IMR-90 (cell line): ENCODE measurements around the gene PRORP. TPM values are rescaled to one million over a fixed set of nuclear protein-coding genes. Genes with fewer than 3 reads are reported as not detected.

Experiments
- ATAC-seq: fragments of 200-7000 bp; cut with Tn5 transposase; 2 replicates; pipeline ENCODE4 v1.9.1; 2020; ENCODE audit warnings: low read depth, mild to moderate bottlenecking, moderate library complexity
- BruUV-seq: library from RNA; stranded (reverse); fragments of 400-500 nt; replicated peaks from 2 replicates; lab custom pipeline; 2021; lab: Mats Ljungman, UMichigan
- CTCF ChIA-PET: fragments of 300-600 bp; formaldehyde crosslinking; extraction: SDS; loops from one replicate; lab custom pipeline; 2021; ENCODE audit warnings: antibody characterized with exemption; lab: Yijun Ruan, JAX
- POLR2A ChIA-PET: fragments of 300-600 bp; sonication (Branson Sonifier 250); formaldehyde crosslinking; loops from one replicate; lab custom pipeline; 2022; ENCODE audit warnings: antibody characterized with exemption; ENCODE audit not compliant: unreplicated experiment; lab: Charles Lee
- DNase-seq: peaks from one replicate; pipeline ENCODE4 v3.0.0; 2013
- H2AFZ ChIP-seq: replicated peaks from 2 replicates; pipeline ENCODE3; 2013; ENCODE audit warnings: low read length, mild to moderate bottlenecking; ENCODE audit not compliant: poor library complexity
- H2AK5ac ChIP-seq: 2 replicates; pipeline ENCODE4 v1.6.1; 2013; ENCODE audit warnings: low read depth, low read length, inconsistent platforms
- H2AK9ac ChIP-seq: replicated peaks from 2 replicates; pipeline ENCODE3; 2013; ENCODE audit warnings: mild to moderate bottlenecking, low read depth, low read length, moderate library complexity; ENCODE audit not compliant: poor library complexity
- H2BK120ac ChIP-seq: 2 replicates; pipeline ENCODE4 v1.6.1; 2013; ENCODE audit warnings: low read depth, low read length, inconsistent platforms
- H2BK15ac ChIP-seq: 3 replicates; pipeline ENCODE4 v1.6.1; 2013; ENCODE audit warnings: low read depth, low read length, inconsistent platforms
- H2BK20ac ChIP-seq: 2 replicates; pipeline ENCODE4 v1.6.1; 2013; ENCODE audit warnings: low read depth, mild to moderate bottlenecking, inconsistent platforms, low read length, moderate library complexity
- H2BK5ac ChIP-seq: 2 replicates; pipeline ENCODE4 v1.6.1; 2013; ENCODE audit warnings: mild to moderate bottlenecking, low read depth, low read length, inconsistent platforms; ENCODE audit not compliant: poor library complexity, severe bottlenecking
- H3K14ac ChIP-seq: replicated peaks from 2 replicates; pipeline ENCODE4 v1.6.1; 2013; ENCODE audit warnings: low read depth, low read length, inconsistent platforms
- H3K18ac ChIP-seq: 2 replicates; pipeline ENCODE4 v1.6.1; 2013; ENCODE audit warnings: low read depth, low read length, control low read depth
- H3K23ac ChIP-seq: 2 replicates; pipeline ENCODE4 v1.6.1; 2013; ENCODE audit warnings: low read depth, low read length, inconsistent platforms
- H3K27ac ChIP-seq: 2 replicates; pipeline ENCODE4 v1.5.1; 2013; ENCODE audit warnings: mild to moderate bottlenecking, control low read depth, low read length; ENCODE audit not compliant: insufficient read depth
- H3K27me3 ChIP-seq: 2 replicates; pipeline ENCODE4 v1.6.1; 2013; ENCODE audit warnings: low read length; ENCODE audit not compliant: control insufficient read depth, insufficient read depth
- H3K36me3 ChIP-seq: 2 replicates; pipeline ENCODE4 v1.6.1; 2013; ENCODE audit warnings: low read length, mixed read lengths; ENCODE audit not compliant: control insufficient read depth, insufficient read depth
- H3K4ac ChIP-seq: 2 replicates; pipeline ENCODE4 v1.6.1; 2013; ENCODE audit warnings: low read depth, low read length, inconsistent platforms
- H3K4me1 ChIP-seq: 2 replicates; pipeline ENCODE4 v1.6.1; 2013; ENCODE audit warnings: low read length, mixed read lengths; ENCODE audit not compliant: control insufficient read depth, insufficient read depth
- H3K4me2 ChIP-seq: 2 replicates; pipeline ENCODE4 v1.6.1; 2013; ENCODE audit warnings: low read depth, mild to moderate bottlenecking, control low read depth, low read length, moderate library complexity
- H3K4me3 ChIP-seq: 2 replicates; pipeline ENCODE4 v1.5.1; 2013; ENCODE audit warnings: low read depth, mild to moderate bottlenecking, control low read depth, low read length, moderate library complexity; ENCODE audit not compliant: insufficient read depth
- H3K56ac ChIP-seq: 2 replicates; pipeline ENCODE4 v1.6.1; 2013; ENCODE audit warnings: low read length, inconsistent platforms; ENCODE audit not compliant: insufficient read depth; ENCODE audit errors: extremely low read depth
- H3K79me1 ChIP-seq, 2 experiments: 2 replicates each; pipeline ENCODE4 v1.6.1; 2013; ENCODE audit warnings: low read length in 2 of 2, inconsistent platforms in 1 of 2, low read depth in 1 of 2
- H3K9ac ChIP-seq: 2 replicates; pipeline ENCODE4 v1.6.1; 2013; ENCODE audit warnings: low read depth, low read length, control low read depth
- H3K9me1 ChIP-seq: 2 replicates; pipeline ENCODE4 v1.6.1; 2013; ENCODE audit warnings: low read length, inconsistent platforms; ENCODE audit not compliant: insufficient read depth
- H3K9me3 ChIP-seq: 2 replicates; pipeline ENCODE4 v1.6.1; 2013; ENCODE audit warnings: low read length; ENCODE audit not compliant: control insufficient read depth, insufficient read depth
- H4K20me1 ChIP-seq: 2 replicates; pipeline ENCODE4 v1.6.1; 2013; ENCODE audit warnings: low read length, inconsistent platforms; ENCODE audit not compliant: insufficient read depth
- H4K5ac ChIP-seq: 2 replicates; pipeline ENCODE4 v1.6.1; 2013; ENCODE audit warnings: mild to moderate bottlenecking, low read depth, low read length, control low read depth
- H4K8ac ChIP-seq, 2 experiments: 2 replicates each; pipeline ENCODE4 v1.6.1; 2013; ENCODE audit warnings: low read depth in 2 of 2, low read length in 2 of 2, control low read depth in 1 of 2, inconsistent platforms in 1 of 2
- H4K91ac ChIP-seq: 2 replicates; pipeline ENCODE4 v1.6.1; 2013; ENCODE audit warnings: low read depth, low read length, inconsistent platforms; ENCODE audit not compliant: insufficient read depth
- BHLHE40 ChIP-seq: fragments of 150-350 bp; IDR thresholded peaks from 2 replicates; pipeline ENCODE4 v1.6.1; 2016; ENCODE audit warnings: mild to moderate bottlenecking, low read depth, low read length
- CEBPB ChIP-seq: IDR thresholded peaks from 2 replicates; pipeline ENCODE4 v1.6.1; 2012; ENCODE audit warnings: low read depth, low read length, improper control_type of control experiment
- CHD1 ChIP-seq: IDR thresholded peaks from 2 replicates; pipeline ENCODE4 v1.6.1; 2012; ENCODE audit warnings: low read depth, low read length, improper control_type of control experiment
- MAFK ChIP-seq: IDR thresholded peaks from 2 replicates; pipeline ENCODE4 v1.6.1; 2012; ENCODE audit warnings: low read depth, low read length, improper control_type of control experiment
- NFE2L2 ChIP-seq: fragments of 150-350 bp; IDR thresholded peaks from 2 replicates; pipeline ENCODE4 v1.6.1; 2016; ENCODE audit warnings: low read depth, mild to moderate bottlenecking, low read length
- POLR2A ChIP-seq: IDR thresholded peaks from 2 replicates; pipeline ENCODE4 v1.6.1; 2012; ENCODE audit warnings: mild to moderate bottlenecking, low read depth, low read length
- RAD21 ChIP-seq: IDR thresholded peaks from 2 replicates; pipeline ENCODE4 v1.6.1; 2012; ENCODE audit warnings: low read length, improper control_type of control experiment
- RFX5 ChIP-seq: IDR thresholded peaks from 2 replicates; pipeline ENCODE4 v1.8.0; 2012; ENCODE audit warnings: low read depth, mild to moderate bottlenecking, low read length, moderate library complexity
- SMC3 ChIP-seq: fragments of 150-350 bp; IDR thresholded peaks from 2 replicates; pipeline ENCODE4 v1.6.1; 2016; ENCODE audit warnings: low read depth, mild to moderate bottlenecking, antibody characterized with exemption, low read length, moderate library complexity
- WGBS, 2 experiments: methylation state at CpG; one replicate each; pipeline versions ENCODE4 v1.1.5 to v1.1.7; 2013; ENCODE audit warnings: missing lambda C conversion rate in 2 of 2; ENCODE audit not compliant: insufficient read length in 1 of 2; ENCODE audit errors: extremely low coverage in 2 of 2; 5-methylcytosine and 5-hydroxymethylcytosine counted together
- dilution Hi-C: fragments of 300-500 bp; cut with HindIII; formaldehyde crosslinking; loops from one replicate; pipeline ENCODE4 v1.14.3; 2018; ENCODE audit warnings: low sequenced_read_pairs; ENCODE audit not compliant: unreplicated experiment
- in situ Hi-C: fragments of 300-500 bp; cut with MboI; formaldehyde crosslinking; loops from 3 replicates; pipeline ENCODE4 v1.14.3; 2019; ENCODE audit warnings: low sequenced_read_pairs, inconsistent platforms, mixed read lengths
- intact Hi-C: fragments of 100-400 bp; cut with micrococcal nuclease; formaldehyde crosslinking; loops from 2 replicates; pipeline ENCODE4 v1.10.0; 2022
- polyA plus RNA-seq, 3 experiments: library from polyadenylated mRNA; depleted of rRNA; stranded (reverse); fragments of >200 nt; gene quantifications; 2 replicates each; pipeline ENCODE4 v1.2.3, GENCODE V29; 2012; ENCODE audit warnings: low replicate concordance in 1 of 3
- total RNA-seq: library from RNA; depleted of rRNA; stranded (reverse); fragments of >200 nt; gene quantifications from 2 replicates; pipeline ENCODE4 v1.2.3, GENCODE V29; 2012

Gene PRORP
- total and polyA plus RNA-seq, 2 of the 4 experiments (the other 2 are of a cell fraction) = 18.0 to 50.5 TPM

- H4K5ac ChIP-seq = peak overlapping the region; percentile 85; the same call in 1 of the 2 replicates
- no peaks in the 10 kb centered on the region for H3K9me3 ChIP-seq
- no peak overlapping the region for H2BK120ac ChIP-seq
- ATAC-seq (no peak), DNase-seq (no peak)
- H3K36me3 ChIP-seq = peaks cover 6% of the 10 kb centered on the region
- intact Hi-C loops (no loop called here), in situ Hi-C loops (no loop called here), dilution Hi-C loops (no loop called here)
- H2AK5ac ChIP-seq = no peak overlapping the region
- 0 out of 2 replicates have a peak, but pooled peaks cover 3% of the 10 kb centered on the region for H3K9me1 ChIP-seq
- H4K8ac ChIP-seq = peak overlapping the region; percentile 90 to 99; a peak in 3 of 4 replicates
- H2BK15ac ChIP-seq = no peak overlapping the region; the same call in 2 of the 3 replicates
- H2BK20ac ChIP-seq = no peak overlapping the region
- no peak overlapping the region for H3K18ac ChIP-seq
- 0 out of 2 replicates have a peak overlapping the region, but pooled peaks have one; percentile 97 for H3K4ac ChIP-seq
- H3K27ac ChIP-seq = peak overlapping the region; percentile 92
- H3K79me1 ChIP-seq = peaks cover 25 to 64% of the 10 kb centered on the region in 2 experiments
- H3K14ac ChIP-seq = no peak overlapping the region; the same call in 1 of the 2 replicates
- H3K4me2 ChIP-seq = peak overlapping the region; percentile 85
- POLR2A ChIA-PET = interaction anchor here (0.9 kb wide), 1 partner anchor 169 kb away, joined by 3 read pairs; the partner anchor contains the start of gene PSMA6
- CTCF ChIA-PET = interaction anchor here (0.6 kb wide), 1 partner anchor 541 kb away, joined by 3 read pairs; no protein-coding TSS in a partner anchor
- H3K27me3 ChIP-seq = no peaks in the 10 kb centered on the region
- peak overlapping the region; percentile 97; the same call in 1 of the 2 replicates for H4K91ac ChIP-seq
- no peaks in the 10 kb centered on the region for H4K20me1 ChIP-seq
- peak overlapping the region; percentile 100 for H2AFZ ChIP-seq
- no CpG with 5 or more reads among the region's 3 CpGs for WGBS, 2 experiments
- H3K56ac ChIP-seq = peak overlapping the region; percentile 100; the same call in 1 of the 2 replicates
- H3K23ac ChIP-seq = peak overlapping the region; percentile 99; the same call in 1 of the 2 replicates
- TF ChIP-seq BHLHE40 = no peak
- TF ChIP-seq RAD21 = no peak
- no peak for TF ChIP-seq CHD1
- no peak for TF ChIP-seq MAFK
- TF ChIP-seq POLR2A = no peak
- no peak for TF ChIP-seq RFX5
- TF ChIP-seq SMC3 = no peak
- TF ChIP-seq NFE2L2 = no peak
- TF ChIP-seq CEBPB = no peak
- H2AK9ac ChIP-seq = no peak overlapping the region
- peak overlapping the region; percentile 93 for H2BK5ac ChIP-seq
- peaks cover 5% of the 10 kb centered on the region for H3K4me1 ChIP-seq
- H3K4me3 ChIP-seq = peak overlapping the region; percentile 82
- BruUV-seq = no TSS peak
- peak overlapping the region; percentile 92 for H3K9ac ChIP-seq
Observed at GRCh38 chr14:35123388-35123703, 994 bp downstream of the PRORP start.
